Peyer's patch (tissue), 4 donors: ENCODE measurements around the gene POU5F2.

Source experiments
- CTCF ChIP-seq, 6 experiments: fragments of 450-650 bp in 4 of 6; fragments of 200-600 bp in 2 of 6; sonication (generic) in 1 of 6; IDR thresholded peaks; one replicate each; pipeline ENCODE4 v1.5.1; 2017 to 2019; ENCODE audit warnings: antibody characterized with exemption in 6 of 6, mild to moderate bottlenecking in 3 of 6, moderate library complexity in 1 of 6
- POLR2A ChIP-seq, 2 donors: fragments of 450-650 bp; IDR thresholded peaks; one replicate each; pipeline ENCODE4 v1.5.1; 2017; ENCODE audit warnings: antibody characterized with exemption in 2 of 2, mild to moderate bottlenecking in 2 of 2, moderate library complexity in 2 of 2

DNA sequence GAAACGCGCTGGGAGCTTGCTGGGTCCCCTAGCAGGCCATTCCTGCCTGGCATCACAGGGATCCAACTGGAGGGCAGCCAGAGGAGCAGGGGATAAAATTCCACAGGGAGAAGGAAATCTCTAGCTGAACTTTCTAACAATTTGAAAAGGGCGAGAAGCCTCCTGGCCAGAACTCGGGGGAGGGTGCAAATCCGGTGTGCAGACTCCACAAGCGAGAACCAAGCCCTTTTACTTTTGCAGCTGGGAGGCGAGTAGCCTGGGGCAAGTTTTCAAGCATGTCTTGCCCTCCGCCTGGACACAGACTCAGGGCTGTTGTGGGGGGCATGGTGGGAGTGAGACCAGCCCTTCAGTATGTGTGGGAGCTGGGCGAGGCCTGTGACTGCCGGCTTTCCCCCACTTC is 14.3 kb upstream of the POU5F2 start:
- TF ChIP-seq CTCF (IDR thresholded peaks at IDR 0.05) (no peak), POLR2A (IDR thresholded peaks at IDR 0.05) (no peak)
